Spleen (tissue), 7 donors: Measurements from ENCODE around the gene VSTM4.

ENCODE experiments used
- POLR2A ChIP-seq, 3 donors: fragments of 450-650 bp; IDR thresholded peaks; one replicate each; pipeline ENCODE4 v1.5.1; 2017; ENCODE audit warnings: antibody characterized with exemption in 3 of 3, mild to moderate bottlenecking in 1 of 3
- POLR2AphosphoS5 ChIP-seq, 3 donors: sonication (generic); formaldehyde crosslinking; IDR thresholded peaks; one replicate each; pipeline ENCODE4 v1.5.1; 2017; ENCODE audit warnings: antibody characterized with exemption in 3 of 3
- TF ChIP-seq, protein P1 (sequence below), 11 experiments: fragments of 200-600 bp in 7 of 11; fragments of 450-650 bp in 4 of 11; sonication (generic) in 4 of 11; IDR thresholded peaks in 8 of 11; conservative IDR thresholded peaks in 3 of 11; 1 replicate in 7 of 11; 2 replicates in 4 of 11; pipeline versions ENCODE4 v1.4.0 to v1.8.0; 2016 to 2021; ENCODE audit warnings: antibody characterized with exemption in 11 of 11, inconsistent platforms in 4 of 11, mild to moderate bottlenecking in 1 of 11
- donor health status: DM: no; HTN: no; CAD: no; lungs with moderate emphysema.
- donor health status: DM: no; HTN: no; CAD: no.
- donor health status: DM: no; HTN: no; CAD: no.

DNA sequence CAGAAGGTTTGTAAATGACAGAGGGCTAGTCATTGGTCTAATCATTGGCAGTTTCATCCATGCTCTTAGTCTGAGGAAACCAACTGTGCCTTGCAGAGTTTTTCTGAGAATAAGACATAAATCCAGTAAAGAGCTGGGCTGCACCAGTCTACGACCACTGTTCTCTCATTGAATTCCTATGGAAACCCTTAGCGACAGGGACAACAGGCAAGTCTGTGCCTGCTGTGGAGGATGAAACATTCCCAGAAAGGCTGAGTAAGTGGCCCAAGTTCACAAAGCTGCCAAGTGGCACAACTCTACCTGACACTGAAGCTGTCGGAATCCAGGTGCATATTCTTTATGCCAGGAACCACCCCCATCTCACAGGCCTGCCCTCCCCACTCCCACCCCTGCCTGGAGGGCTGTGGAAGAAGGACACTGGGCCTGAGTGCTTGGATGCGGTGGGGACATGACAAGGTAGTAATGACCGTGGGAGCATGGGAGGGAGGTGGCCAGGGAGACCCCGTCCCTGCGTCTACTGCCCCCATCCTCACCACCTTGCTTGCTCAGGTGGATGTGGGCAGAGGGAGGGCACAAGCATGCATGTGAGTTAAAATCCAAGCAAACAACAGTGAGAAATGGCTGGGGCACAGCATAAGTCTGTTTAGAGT, 58.0 kb downstream of the VSTM4 start:
- TF ChIP-seq, protein P1, sequence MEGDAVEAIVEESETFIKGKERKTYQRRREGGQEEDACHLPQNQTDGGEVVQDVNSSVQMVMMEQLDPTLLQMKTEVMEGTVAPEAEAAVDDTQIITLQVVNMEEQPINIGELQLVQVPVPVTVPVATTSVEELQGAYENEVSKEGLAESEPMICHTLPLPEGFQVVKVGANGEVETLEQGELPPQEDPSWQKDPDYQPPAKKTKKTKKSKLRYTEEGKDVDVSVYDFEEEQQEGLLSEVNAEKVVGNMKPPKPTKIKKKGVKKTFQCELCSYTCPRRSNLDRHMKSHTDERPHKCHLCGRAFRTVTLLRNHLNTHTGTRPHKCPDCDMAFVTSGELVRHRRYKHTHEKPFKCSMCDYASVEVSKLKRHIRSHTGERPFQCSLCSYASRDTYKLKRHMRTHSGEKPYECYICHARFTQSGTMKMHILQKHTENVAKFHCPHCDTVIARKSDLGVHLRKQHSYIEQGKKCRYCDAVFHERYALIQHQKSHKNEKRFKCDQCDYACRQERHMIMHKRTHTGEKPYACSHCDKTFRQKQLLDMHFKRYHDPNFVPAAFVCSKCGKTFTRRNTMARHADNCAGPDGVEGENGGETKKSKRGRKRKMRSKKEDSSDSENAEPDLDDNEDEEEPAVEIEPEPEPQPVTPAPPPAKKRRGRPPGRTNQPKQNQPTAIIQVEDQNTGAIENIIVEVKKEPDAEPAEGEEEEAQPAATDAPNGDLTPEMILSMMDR (IDR thresholded peaks at IDR 0.05 in 8 of 11, conservative IDR thresholded peaks at IDR 0.05 in 3 of 11), result no peak
- TF ChIP-seq POLR2A (IDR thresholded peaks at IDR 0.05), result no peak
- no peak for TF ChIP-seq POLR2AphosphoS5 (IDR thresholded peaks at IDR 0.05)
